Prostate gland (tissue), 2 donors: ENCODE data around the gene ASB13. TPM values are rescaled to one million over a fixed set of nuclear protein-coding genes. Genes with fewer than 3 reads are reported as not detected.

Experiments used
- DNase-seq: peaks from one replicate; pipeline ENCODE4 v3.0.0-alpha.2; 2019; ENCODE audit warnings: low spot score
- H3K27ac ChIP-seq, 2 donors: fragments of 200-600 bp; sonication (generic); 2 replicates each; pipeline ENCODE4 v1.5.1; 2017 to 2019
- H3K27me3 ChIP-seq: fragments of 200-600 bp; sonication (generic); replicated peaks from 2 replicates; pipeline ENCODE4 v1.5.1; 2019; ENCODE audit not compliant: insufficient read depth
- H3K36me3 ChIP-seq, 2 donors: fragments of 200-600 bp; sonication (generic); 1 replicate in 1 of 2; 2 replicates in 1 of 2; pipeline versions ENCODE4 v1.5.1 to v1.8.1; 2017 to 2019
- H3K4me1 ChIP-seq: fragments of 200-600 bp; sonication (generic); replicated peaks from 2 replicates; pipeline ENCODE4 v1.5.1; 2019
- H3K4me3 ChIP-seq, 2 donors: fragments of 200-600 bp; sonication (generic); 2 replicates each; pipeline ENCODE4 v1.5.1; 2017 to 2019
- H3K9me3 ChIP-seq: fragments of 200-600 bp; sonication (generic); 2 replicates; pipeline ENCODE4 v1.5.1; 2017
- CTCF ChIP-seq, 4 experiments: fragments of 200-600 bp in 2 of 4; fragments of 450-650 bp in 2 of 4; sonication (generic) in 2 of 4; IDR thresholded peaks; 1 replicate in 3 of 4; 2 replicates in 1 of 4; pipeline ENCODE4 v1.5.1; 2016 to 2019; ENCODE audit warnings: antibody characterized with exemption in 4 of 4, mild to moderate bottlenecking in 2 of 4, moderate library complexity in 2 of 4
- POLR2A ChIP-seq: fragments of 450-650 bp; IDR thresholded peaks from one replicate; pipeline ENCODE4 v1.6.1; 2016; ENCODE audit warnings: antibody characterized with exemption, mild to moderate bottlenecking
- POLR2AphosphoS5 ChIP-seq: sonication (generic); formaldehyde crosslinking; IDR thresholded peaks from one replicate; pipeline ENCODE4 v1.6.1; 2017; ENCODE audit warnings: antibody characterized with exemption
- WGBS: methylation state at CpG from one replicate; pipeline ENCODE4 v1.1.5; 2018; 5-methylcytosine and 5-hydroxymethylcytosine counted together
- intact Hi-C: fragments of 100-400 bp; cut with DNase I; formaldehyde crosslinking; loops from one replicate; pipeline ENCODE4 v1.14.2; 2022
- small RNA-seq, 2 donors: library from RNA; depleted of rRNA; stranded (forward); fragments of <200 nt; gene quantifications; one replicate each; pipeline ENCODE3, GENCODE V24; 2016
- total RNA-seq, 2 donors: library from RNA; depleted of rRNA; stranded (reverse); fragments of >200 nt; gene quantifications; one replicate each; pipeline ENCODE4 v1.1.0, GENCODE V29; 2016

ASB13 gene
- total RNA-seq, 2 donors from 2014 or later, result 16.6 to 24.5 TPM

- WGBS, result 84% methylated on average over 13 of the region's 14 CpGs
- no peaks in the 10 kb centered on the region for H3K27me3 ChIP-seq
- no peaks in the 10 kb centered on the region for H3K4me1 ChIP-seq
- intact Hi-C loops, result no loop called here
- no peak overlapping the region for H3K27ac ChIP-seq
- DNase-seq, result no peak
- TF ChIP-seq POLR2AphosphoS5, result no peak
- no peak for TF ChIP-seq CTCF (IDR thresholded peaks at IDR 0.05)
- no peak for TF ChIP-seq POLR2A
- H3K36me3 ChIP-seq, result no peaks in the 10 kb centered on the region
- no peaks in the 10 kb centered on the region for H3K9me3 ChIP-seq
- H3K4me3 ChIP-seq, result no peak overlapping the region
These were observed 75.0 kb downstream of the ASB13 start for GRCh38 chr10:5591336-5591824.

DNA sequence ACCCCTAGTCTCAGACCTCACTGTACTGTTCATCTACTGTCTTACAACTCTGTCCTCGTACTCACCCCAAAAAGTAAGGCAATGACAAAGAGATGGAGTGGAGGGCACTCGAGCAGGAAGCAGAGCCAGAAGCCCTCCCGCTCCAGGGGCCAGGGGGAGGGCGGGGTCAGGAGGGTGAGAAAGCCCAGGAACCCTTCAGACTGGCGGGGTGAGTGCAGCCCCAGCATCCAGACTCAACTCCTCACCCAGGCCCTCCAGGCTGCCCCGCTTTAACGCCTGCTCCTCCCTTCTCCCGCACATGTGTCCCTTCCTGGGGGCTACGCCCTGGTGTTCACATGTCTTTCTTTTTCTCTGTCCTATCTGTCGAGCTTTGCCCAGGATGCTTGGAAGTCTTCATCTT is 75.6 kb downstream of the ASB13 start:
- no peak overlapping the region for H3K4me3 ChIP-seq
- TF ChIP-seq POLR2A (no peak), CTCF (IDR thresholded peaks at IDR 0.05) (no peak), POLR2AphosphoS5 (no peak)
- H3K4me1 ChIP-seq, result no peaks in the 10 kb centered on the region
- intact Hi-C loops, result no loop called here
- WGBS, result 84% methylated on average over 10 of the region's 10 CpGs
- no peaks in the 10 kb centered on the region for H3K27me3 ChIP-seq
- H3K36me3 ChIP-seq, result no peaks in the 10 kb centered on the region
- H3K27ac ChIP-seq, result no peak overlapping the region
- DNase-seq, result no peak
- no peaks in the 10 kb centered on the region for H3K9me3 ChIP-seq

DNA sequence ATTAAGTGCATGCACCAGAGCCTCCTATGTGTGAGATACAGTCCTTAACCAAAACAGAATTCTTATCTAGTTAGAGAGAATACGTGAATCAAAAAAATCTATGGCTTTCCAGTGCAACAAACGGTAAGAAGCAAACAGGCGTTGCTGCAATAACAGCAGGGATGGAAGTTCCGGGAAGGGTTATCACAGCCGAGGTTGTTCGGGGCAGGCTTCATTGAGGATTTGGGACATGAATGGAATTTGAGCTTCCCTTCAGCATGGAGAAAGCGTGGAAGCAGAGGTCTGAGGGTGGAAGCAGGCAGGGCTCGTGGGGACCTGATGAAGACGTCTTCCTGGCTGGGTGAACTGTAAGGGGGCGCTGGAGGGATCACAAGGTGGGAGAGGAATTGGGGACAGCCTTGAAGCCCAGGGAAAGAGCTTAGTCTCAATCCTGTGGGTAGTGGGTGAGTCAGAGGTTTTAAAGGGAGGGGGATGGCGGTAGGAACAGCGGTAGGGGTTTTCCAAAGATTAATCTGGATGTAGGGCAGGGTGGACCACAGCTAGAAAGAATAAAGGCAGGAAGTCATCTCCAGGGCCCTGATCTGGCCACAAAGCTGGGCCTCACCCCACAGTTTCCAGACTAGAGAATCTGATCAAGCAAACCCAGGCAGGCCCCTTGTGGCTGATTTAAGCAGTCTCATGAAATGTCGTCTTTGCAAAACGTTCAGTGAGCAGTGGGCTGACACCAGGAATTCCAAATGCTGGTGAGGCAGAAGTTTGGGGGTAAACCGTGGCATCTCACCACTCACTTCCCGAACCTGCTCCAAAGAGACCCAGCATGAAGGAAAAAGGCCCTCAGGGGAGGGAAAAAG is 76.5 kb downstream of the ASB13 start:
- 84% methylated on average over 16 of the region's 16 CpGs for WGBS

GRCh38 chr10:5589011-5589660 is 77.3 kb downstream of the ASB13 start:
- Histone ChIP-seq H3K27ac (no peak overlapping the region), H3K36me3 (no peaks in the 10 kb centered on the region), H3K4me1 (no peaks in the 10 kb centered on the region), H3K4me3 (no peak overlapping the region), H3K27me3 (no peaks in the 10 kb centered on the region), H3K9me3 (no peaks in the 10 kb centered on the region)
- intact Hi-C loops, result no loop called here
- TF ChIP-seq POLR2A (no peak), CTCF (IDR thresholded peaks at IDR 0.05) (no peak), POLR2AphosphoS5 (no peak)
- WGBS, result 82% methylated on average over 14 of the region's 14 CpGs
- no peak for DNase-seq

More for the DNA sequence above, 76.5 kb downstream of the ASB13 start:
- H3K4me1 ChIP-seq, result no peaks in the 10 kb centered on the region
- H3K27ac ChIP-seq, result no peak overlapping the region
- H3K27me3 ChIP-seq, result no peaks in the 10 kb centered on the region
- no peak for DNase-seq
- H3K9me3 ChIP-seq, result no peaks in the 10 kb centered on the region
- TF ChIP-seq POLR2A (no peak), CTCF (IDR thresholded peaks at IDR 0.05) (no peak), POLR2AphosphoS5 (no peak)
- H3K36me3 ChIP-seq, result no peaks in the 10 kb centered on the region
- intact Hi-C loops, result no loop called here
- H3K4me3 ChIP-seq, result no peak overlapping the region

Small RNAs within 50 kb of the gene (small RNA-seq; reads per million reads assigned to genes)
- gene AL365356.2 (0 reads per million in 2 donors), gene RN7SL445P (0 reads per million in 2 donors)

Other genes starting within 250 kb of the ASB13 start
- 10 to 100 TPM in 1 of 2 donors, under 1 TPM in 1; 0.46 to 10.5 TPM for gene CALML5, start 167.0 kb downstream of the ASB13 start, total RNA-seq
- gene CALML3, start 141.6 kb downstream of the ASB13 start, total RNA-seq, result 1 to 10 TPM; 1.6 to 8.0 TPM
- gene TASOR2, start 18.2 kb upstream of the ASB13 start, total RNA-seq, result 10 to 100 TPM; 55.0 to 97.9 TPM
- 100 to 1,000 TPM; 186 to 218 TPM for gene GDI2, start 146.8 kb upstream of the ASB13 start, total RNA-seq
- 10 to 100 TPM; 14.4 to 20.1 TPM for gene ANKRD16, start 223.3 kb upstream of the ASB13 start, total RNA-seq
- 100 to 1,000 TPM in 1 of 2 donors, 10 to 100 TPM in 1; 75.0 to 172 TPM for gene FBH1, start 223.6 kb upstream of the ASB13 start, total RNA-seq